ENCODE data around the gene TSGA10IP.

Gene TSGA10IP

DNA sequence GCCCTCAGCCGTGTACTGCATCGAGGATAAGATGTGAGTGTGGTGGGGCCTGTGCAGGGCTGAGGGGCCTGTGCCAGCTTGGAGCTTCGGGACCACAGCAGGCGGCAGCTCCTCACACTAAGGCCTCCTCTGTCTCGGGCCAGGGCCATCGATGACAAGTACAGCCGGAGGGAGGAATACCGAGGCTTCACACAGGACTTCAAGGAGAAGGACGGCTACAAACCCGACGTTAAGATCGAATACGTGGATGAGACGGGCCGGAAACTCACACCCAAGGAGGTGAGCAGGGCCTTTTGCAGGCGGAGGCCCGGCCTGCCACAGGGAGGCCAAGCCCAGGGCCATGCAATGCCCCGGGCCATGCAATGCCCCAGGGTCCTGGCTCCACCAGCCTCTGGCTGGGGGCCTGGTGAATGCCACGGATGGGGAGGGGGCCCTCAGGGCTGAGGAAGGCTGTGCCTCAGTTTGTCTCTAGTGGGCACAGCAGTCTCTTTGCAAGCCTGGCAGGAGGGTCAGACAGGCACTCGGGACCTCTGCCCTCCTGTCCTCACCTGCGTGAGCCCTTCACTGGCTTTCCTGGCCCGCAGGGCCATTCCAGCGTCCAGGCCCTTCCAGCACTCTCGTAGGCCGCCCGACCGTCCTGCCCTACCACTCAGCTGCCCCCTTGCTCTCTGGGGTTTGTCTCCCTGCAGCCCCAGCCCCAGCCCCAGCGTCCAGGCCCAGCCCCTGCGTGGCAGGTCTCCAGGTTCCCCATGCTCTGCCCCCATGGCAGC lies 32.5 kb downstream of the TSGA10IP start:
- no peak for DNase-seq

DNA sequence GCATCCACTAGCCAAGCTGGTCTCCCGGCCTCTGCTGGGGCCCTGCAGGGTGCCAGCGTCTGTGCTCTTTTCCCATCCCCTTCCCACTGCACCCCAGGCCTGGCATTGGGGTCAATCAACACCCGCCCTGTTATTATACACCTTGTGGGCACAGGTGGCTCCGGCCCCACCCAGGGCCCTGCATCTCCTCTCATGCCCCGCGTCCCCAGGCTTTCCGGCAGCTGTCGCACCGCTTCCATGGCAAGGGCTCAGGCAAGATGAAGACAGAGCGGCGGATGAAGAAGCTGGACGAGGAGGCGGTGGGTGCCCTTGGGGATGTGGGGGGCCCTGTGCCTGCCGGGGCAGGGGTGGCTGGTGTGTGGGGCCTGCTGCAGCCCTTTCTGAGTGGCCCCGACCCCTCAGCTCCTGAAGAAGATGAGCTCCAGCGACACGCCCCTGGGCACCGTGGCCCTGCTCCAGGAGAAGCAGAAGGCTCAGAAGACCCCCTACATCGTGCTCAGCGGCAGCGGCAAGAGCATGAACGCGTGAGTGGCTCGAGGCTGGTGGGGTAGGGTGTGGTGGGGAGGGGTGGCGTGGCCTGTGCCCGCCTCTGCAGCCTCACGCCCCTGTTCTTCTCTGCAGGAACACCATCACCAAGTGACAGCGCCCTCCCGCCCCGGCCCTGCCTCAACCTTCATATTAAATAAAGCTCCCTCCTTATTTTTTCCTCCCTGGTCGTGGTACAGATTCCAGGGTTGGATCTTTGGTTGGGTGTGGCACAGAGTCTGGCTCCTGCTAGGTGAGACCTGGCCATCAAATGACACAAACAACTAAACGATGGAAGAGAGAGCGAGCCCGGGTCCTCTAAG lies 33.3 kb downstream of the TSGA10IP start:
- no peak for DNase-seq

GRCh38 chr11:65979261-65979759 lies 34.0 kb downstream of the TSGA10IP start:
- DNase-seq: no peak

GRCh38 chr11:65981101-65981740 lies 35.9 kb downstream of the TSGA10IP start:
- no peak for DNase-seq

DNA sequence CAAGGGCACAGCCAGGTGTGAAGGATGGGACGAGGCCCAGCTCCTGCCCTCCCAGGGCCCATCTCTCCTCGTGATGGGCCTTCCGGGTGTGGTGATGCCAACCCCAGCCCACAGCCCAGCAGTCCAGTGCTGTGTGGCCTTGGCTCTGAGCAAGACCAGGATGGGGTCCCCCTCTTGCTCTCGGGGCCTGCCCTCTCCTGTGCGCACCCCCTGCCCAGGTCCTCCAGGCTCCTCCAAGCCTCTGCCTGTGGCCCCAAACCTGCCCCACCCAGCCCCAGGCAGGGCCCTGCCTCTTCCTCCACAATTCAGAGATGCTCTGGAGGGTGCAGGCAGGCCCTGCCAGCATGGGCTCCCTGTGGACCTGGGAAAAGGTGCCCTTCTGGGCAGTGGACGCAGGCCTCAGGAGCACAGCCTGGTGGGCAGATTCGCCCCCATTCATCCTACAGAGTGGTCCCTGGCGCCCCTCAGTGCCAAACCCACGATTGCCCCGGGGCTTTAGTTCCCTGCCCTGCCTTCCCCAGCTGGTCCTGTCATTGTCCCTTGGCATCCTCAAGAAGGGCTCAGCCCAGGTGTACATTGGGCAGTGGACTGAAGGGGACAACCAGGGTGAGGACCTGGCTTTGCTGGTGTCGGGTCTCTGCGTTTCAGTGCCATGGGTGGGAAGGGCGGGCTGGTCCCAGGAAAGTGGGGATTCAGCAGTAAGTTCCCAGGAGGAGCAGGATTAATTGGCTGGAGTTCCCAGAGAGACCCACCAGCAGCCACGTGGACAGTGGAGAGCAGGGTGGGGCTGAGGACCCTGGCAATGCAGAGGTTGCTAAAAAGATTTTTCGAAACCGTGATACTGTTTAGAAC lies 36.9 kb downstream of the TSGA10IP start:
- DNase-seq: no peak

- no peak for DNase-seq
Measured at GRCh38 chr11:65982824-65983588, 37.7 kb downstream of the TSGA10IP start.

DNA sequence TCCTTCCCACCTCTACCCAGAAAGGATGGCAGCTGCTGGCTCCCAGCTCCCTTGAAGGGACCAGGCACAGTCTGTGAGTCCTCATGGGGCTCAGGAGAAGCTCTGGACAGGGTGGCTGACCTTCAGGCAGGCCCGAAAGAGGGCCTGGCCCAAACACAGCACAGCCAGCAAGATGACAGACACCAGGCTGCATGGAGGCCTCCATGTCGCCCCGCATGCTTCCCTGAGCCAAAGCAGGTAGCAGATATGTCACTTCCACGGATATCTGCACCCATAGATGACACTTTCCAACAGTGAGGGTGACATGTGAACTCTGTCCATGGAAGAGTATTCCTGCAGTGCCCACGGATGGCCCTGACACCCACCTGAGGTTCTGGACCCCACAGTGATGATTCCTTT lies 38.3 kb downstream of the TSGA10IP start:
- no peak for DNase-seq

DNA sequence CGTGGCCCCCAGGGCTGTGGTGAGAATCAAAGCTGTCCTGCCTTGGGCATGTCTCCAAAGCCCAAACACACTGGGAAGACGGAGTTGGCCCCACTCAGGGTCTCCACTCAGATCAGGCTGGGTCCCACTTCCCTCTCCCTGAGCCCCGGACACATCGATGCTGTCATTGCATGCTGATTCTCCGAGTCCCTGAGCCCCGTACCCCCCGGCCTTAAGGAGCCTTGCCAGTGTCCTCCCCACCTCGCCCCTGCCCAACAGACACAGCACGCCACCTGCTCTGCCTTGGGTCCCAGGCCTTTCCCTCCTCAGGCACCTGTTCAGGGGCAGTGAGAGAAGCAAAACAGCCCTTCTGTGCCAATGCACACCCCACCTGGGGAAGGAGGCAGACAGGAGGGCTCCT lies 42.1 kb downstream of the TSGA10IP start:
- DNase-seq: no peak

DNA sequence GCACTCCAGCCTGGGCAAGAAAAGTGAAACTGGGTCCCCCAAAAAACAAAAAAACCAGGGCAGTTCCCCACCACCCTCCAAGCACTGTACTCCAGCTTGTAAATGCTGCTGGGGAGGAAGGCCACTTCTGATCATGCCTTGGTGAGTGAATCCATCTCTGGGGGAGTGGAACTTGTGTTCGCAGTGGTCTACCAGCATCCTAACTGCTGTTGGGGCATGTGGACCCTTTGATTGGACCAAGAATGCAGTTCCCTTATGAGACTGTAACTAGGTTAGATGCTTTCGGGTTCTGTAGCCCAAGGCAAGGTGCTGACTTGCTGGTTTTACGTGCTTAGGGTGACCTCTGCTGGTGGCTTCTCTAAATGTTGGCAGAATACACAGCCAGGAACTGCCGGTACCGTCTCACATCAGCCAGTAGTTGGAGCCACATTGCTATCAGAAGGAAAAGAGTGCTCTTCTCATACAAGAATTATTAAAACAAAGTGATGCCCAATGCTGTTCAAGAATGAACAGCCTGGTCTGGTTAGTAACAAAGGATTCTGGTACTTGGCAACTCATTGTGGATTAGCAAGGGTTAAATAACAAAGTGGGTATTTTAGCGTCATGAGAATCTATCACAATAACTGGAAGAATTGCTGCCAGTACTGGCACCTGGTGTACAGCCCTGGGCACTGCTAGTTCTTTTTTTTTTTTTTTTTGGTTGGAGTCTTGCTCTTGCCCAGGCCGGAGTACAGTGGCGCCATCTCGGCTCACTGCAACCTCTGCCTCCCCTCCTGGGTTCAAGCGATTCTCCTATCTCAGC lies 43.7 kb downstream of the TSGA10IP start:
- DNase-seq: peak; percentile 51 to 97

- no peak for DNase-seq
Measured at GRCh38 chr11:65992056-65992455, 46.8 kb downstream of the TSGA10IP start.

GRCh38 chr11:65997286-65997685 lies 52.0 kb downstream of the TSGA10IP start:
- DNase-seq: no peak

DNA sequence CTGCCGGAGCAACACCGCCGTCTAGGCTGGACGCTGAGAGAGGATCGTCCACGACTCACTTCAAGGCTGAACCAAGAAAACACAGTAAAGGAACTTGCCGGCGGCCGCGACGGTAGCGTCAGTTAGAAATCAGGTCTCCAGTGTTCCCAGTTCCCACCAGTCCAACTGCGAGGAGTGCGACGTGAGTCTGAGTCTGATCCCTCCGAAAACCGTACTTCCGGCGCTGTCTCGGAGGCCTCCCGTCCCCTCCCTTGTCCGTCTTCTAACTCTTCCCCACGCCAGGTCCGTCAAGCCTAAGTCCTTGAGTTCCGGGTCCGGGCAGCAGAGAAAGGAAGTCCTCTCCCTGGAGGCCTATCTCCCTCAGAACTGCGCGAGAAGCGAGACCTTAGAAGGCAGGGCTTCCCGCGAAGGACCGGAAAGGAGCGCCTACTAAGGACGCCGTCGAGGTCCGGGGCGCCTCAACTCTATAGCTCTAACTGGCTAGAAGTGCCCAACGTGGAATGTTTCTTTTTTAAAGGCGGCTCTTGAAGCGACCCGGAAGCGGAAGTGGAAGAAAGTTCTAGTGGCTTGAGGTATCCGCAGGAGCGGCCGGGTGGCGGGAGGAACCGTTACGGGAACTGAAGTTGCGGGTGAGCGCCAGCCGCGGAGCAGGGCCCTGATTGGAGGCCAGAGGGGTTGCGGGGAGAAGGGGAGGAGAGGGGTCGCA lies 56.8 kb downstream of the TSGA10IP start, which contains the start of the genes BANF1 and EIF1AD:
Gene BANF1, plus strand, starts transcription at position 562 of the 706 bp plus-strand sequence. CDS start 748 bp downstream, outside the sequence.
Gene EIF1AD, minus strand, starts transcription at position 216 of the 706 bp plus-strand sequence. CDS start 1,768 bp downstream, outside the sequence.
- DNase-seq: peak; percentile 92 to 100

- DNase-seq: peak in 1 of 2 donors; percentile 37
Measured at GRCh38 chr11:66002648-66003225, 57.5 kb downstream of the TSGA10IP start.

DNA sequence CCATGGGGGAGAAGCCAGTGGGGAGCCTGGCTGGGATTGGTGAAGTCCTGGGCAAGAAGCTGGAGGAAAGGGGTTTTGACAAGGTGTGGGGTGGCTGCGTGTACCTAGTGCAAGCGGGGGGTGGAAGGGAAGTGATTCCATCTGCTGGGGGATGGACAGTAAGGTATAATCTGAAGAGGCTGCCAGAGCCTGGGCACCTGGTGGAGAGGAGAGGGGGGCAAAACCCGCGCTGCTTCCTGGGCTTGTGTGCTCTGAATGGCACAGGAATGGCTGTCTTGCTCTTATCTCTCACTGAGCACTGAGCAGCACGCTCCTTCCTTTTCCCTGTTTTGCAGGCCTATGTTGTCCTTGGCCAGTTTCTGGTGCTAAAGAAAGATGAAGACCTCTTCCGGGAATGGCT lies 58.0 kb downstream of the TSGA10IP start:
- no peak for DNase-seq

- no peak for DNase-seq
Measured at GRCh38 chr11:66004186-66004585, 58.9 kb downstream of the TSGA10IP start.

GRCh38 chr11:66006134-66006890 lies 61.0 kb downstream of the TSGA10IP start:
- no peak for DNase-seq

- DNase-seq: no peak
Measured at GRCh38 chr11:66006891-66007176, 61.6 kb downstream of the TSGA10IP start.

DNA sequence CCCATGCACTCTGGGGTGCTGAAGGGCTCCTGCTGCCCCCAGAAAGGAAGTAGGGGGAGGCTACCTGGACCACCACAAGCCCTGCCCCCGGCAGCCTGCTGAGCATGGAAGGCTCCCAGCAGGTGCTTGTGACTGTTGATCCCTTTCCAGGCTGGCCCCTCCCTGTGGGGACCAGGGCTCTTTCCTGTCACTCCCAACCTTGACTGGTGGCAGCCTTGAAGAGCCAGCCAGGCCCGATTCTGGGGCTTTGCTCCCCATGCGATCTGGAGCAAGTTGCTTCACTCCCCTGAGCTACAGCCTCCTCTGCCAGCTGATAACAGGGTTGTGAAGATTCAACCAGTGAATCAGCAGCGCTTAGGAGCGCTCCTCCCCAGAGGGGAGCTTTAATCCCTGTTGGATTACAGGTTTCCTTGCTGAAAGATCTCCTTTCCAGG lies 61.9 kb downstream of the TSGA10IP start:
- DNase-seq: no peak

DNA sequence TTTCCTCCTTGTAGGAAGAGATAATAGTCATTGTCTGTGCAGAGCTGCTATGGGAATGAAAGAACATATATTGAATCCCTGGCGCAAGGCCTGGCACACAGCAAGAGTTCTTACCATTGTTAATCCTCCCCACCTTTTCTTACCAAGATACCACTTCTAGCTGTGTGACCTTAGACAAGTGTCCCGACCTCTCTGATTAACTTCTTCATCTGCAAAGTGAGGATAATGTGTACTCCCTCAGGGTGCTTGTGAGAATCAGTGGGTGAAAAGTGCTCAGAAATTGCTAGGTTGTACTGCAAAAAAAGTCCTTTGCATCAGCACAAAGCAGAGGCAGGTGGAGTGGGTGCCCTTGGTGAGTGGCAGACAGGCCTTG lies 62.8 kb downstream of the TSGA10IP start:
- no peak for DNase-seq
